GM12892 (cell line): ENCODE results near the gene CSNK1E.

ENCODE experiments used
- POLR2A ChIP-seq: IDR thresholded peaks from 2 replicates; pipeline ENCODE4 v1.6.1; 2011; ENCODE audit warnings: low read depth, low read length, control low read depth
- POLR2AphosphoS5 ChIP-seq: IDR thresholded peaks from 2 replicates; pipeline ENCODE4 v1.6.1; 2011; ENCODE audit warnings: low read depth, low read length, control low read depth

DNA sequence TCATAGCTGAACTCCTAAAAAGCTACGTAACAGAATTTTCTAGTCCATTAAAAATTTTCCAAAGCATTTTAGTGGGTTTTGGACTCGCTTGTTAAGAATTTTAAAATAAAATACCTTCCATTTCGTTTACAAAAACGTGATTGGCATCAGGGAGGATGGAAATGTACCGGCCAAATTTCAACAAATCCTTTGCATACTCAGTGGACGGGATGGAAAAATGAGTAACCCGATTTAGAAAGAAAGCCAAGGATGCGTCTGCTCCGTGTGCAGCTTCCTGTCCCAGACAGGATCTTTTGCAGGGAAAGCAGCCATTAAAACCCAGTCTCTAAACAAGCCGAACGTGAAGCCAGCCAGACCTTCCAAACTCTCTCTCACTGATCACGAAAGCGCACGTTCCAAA is 60.1 kb downstream of the CSNK1E start:
- TF ChIP-seq POLR2AphosphoS5 (no peak), POLR2A (no peak)
